ENCODE data around the gene AFG1L.

GRCh38 chr6:108364470-108364869 is 69.6 kb downstream of the AFG1L start:
- no peak for TF ChIP-seq CEBPB (IDR thresholded peaks at IDR 0.05; ENCODE audit: low read depth)
- TF ChIP-seq, protein P1, sequence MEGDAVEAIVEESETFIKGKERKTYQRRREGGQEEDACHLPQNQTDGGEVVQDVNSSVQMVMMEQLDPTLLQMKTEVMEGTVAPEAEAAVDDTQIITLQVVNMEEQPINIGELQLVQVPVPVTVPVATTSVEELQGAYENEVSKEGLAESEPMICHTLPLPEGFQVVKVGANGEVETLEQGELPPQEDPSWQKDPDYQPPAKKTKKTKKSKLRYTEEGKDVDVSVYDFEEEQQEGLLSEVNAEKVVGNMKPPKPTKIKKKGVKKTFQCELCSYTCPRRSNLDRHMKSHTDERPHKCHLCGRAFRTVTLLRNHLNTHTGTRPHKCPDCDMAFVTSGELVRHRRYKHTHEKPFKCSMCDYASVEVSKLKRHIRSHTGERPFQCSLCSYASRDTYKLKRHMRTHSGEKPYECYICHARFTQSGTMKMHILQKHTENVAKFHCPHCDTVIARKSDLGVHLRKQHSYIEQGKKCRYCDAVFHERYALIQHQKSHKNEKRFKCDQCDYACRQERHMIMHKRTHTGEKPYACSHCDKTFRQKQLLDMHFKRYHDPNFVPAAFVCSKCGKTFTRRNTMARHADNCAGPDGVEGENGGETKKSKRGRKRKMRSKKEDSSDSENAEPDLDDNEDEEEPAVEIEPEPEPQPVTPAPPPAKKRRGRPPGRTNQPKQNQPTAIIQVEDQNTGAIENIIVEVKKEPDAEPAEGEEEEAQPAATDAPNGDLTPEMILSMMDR (IDR thresholded peaks at IDR 0.05 in 2 of 3, conservative IDR thresholded peaks at IDR 0.05 in 1 of 3; ENCODE audit: borderline replicate concordance in 1 of 3, insufficient read depth in 1 of 3, low read depth in 2 of 3, low read length in 2 of 3) = no peak
- TF ChIP-seq EZH2phosphoT487 (IDR thresholded peaks at IDR 0.05; ENCODE audit: borderline replicate concordance) = no peak

Data from HCT116 (cell line).